CD4-positive, alpha-beta T cell treated with Interleukin-12 subunit alpha and Interleukin-12 subunit beta, for 1 hour (primary cell): ENCODE results near the gene ZFY.
"Not testable (repeated sequence)": the region's sequence is repeated elsewhere in the genome, so short reads cannot be mapped to it uniquely, and the experiment has no call there.

ENCODE experiments used
- DNase-seq: peaks from one replicate; pipeline ENCODE4 v3.0.0-alpha.2; 2020

Gene ZFY

DNA sequence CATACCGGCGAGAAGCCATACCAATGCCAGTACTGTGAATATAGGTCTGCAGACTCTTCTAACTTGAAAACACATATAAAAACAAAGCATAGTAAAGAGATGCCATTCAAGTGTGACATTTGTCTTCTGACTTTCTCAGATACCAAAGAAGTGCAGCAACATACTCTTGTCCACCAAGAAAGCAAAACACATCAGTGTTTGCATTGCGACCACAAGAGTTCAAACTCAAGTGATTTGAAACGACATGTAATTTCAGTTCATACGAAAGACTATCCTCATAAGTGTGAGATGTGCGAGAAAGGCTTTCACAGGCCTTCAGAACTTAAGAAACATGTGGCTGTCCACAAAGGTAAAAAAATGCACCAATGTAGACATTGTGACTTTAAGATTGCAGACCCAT lies 44.1 kb downstream of the ZFY start:
- DNase-seq, result no peak

- DNase-seq, result no peak
Measured at GRCh38 chrY:2984491-2984890, 49.3 kb downstream of the ZFY start.

- DNase-seq, result not testable (repeated sequence)
Measured at GRCh38 chrY:2987178-2987577, 52.0 kb downstream of the ZFY start.

GRCh38 chrY:2997369-2997768 lies 62.2 kb downstream of the ZFY start:
- DNase-seq, result not testable (repeated sequence)

- DNase-seq, result no peak
Measured at GRCh38 chrY:3002190-3002589, 67.0 kb downstream of the ZFY start.

GRCh38 chrY:3002680-3003515 lies 67.7 kb downstream of the ZFY start:
- peak; percentile 16 for DNase-seq

DNA sequence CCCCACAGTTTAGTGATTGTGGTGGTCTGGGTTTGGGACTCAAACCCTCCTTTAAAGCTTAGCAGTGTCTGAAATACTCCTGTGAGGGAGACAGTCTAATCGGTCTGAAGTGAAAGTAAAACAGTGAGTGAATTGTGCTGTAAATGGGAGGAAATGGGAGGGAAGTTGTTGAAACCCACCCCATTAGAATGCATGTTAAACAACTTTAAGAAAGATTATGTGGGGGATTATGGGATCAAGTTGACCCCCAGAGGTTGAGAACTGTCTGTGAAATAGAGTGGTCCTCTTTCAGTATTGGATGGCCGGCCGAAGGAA lies 68.3 kb downstream of the ZFY start:
- no peak for DNase-seq

DNA sequence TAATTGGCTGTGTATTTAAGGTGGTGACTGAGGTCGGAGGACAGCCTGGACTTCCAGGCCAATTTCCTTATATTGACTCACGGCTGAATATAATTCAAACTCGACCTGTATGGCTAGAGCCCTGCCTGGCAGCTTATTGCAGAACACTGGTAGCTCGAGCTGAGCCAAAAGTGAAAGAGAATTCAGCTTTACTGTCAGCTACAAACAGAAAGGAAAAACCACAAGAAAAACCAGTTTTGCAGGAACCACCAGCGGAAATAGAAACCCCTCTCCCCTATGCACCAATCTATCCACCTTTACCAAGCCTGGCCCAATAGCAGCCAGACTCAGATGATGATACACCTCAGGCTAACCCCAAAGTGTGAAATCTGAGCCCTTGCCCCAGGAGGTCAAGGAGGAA lies 68.7 kb downstream of the ZFY start:
- peak; percentile 57 for DNase-seq

- DNase-seq, result not testable (repeated sequence)
Measured at GRCh38 chrY:3006031-3006430, 70.8 kb downstream of the ZFY start.

GRCh38 chrY:3007967-3008366 lies 72.8 kb downstream of the ZFY start:
- DNase-seq, result no peak

DNA sequence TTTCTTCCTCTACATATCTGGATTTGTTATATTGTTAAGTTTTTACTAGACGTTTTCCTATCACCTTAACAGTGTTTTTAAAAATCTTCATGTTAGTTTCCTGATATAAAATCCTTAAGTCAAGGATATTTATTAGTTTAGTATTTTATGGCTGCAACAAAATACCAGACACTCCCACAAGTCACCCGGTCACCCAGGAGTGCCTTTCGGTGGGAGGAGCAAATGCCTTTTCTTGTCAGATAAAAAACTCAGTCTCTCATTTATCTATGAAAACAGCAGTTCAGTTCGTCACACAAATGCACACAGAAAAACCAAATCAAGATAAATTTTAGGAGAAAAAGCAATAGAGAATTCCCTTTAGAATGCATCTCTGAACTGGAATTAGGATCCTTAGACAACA lies 77.0 kb downstream of the ZFY start:
- DNase-seq, result no peak

- DNase-seq, result no peak
Measured at GRCh38 chrY:3016594-3016993, 81.4 kb downstream of the ZFY start.

DNA sequence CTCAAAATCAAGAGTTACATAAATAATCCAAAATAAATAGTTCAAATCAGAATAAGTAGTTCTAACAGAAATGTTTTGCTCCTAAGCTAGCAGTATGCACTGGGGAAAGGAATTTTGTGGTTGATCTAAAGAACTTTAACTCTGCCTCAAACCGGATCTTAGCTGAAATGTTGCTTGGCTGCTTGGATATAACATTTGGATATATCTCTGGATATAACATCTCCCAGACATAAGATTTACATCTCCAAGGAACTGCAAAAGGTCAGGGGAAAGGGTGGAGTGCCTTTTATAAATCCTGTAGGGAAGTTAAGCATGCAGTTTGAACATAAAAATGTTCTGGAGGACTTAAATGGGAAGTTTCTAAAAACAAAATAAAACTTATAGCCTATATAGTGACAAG lies 83.4 kb downstream of the ZFY start:
- no peak for DNase-seq

DNA sequence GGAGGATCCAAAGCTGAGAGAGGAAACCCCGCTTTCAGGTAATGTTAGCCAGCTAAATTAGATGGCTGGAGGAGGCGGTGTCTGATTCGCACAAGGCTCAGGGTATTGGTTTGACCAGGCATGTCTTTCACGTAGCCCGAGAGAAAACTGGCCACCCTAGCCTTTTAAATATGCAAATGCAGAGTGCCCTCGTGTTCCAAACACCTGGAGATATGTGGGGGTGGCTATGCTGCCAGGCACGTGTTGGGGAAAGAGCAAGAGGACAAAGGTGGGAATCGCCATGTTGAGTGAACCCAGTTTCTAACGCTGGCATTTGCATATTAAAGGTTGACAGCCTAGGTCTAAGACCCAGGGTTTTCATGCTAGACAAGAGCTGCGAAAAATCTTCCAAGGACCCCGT lies 84.4 kb downstream of the ZFY start:
- DNase-seq, result no peak

- no peak for DNase-seq
Measured at GRCh38 chrY:3021176-3021575, 86.0 kb downstream of the ZFY start.

- DNase-seq, result no peak
Measured at GRCh38 chrY:3023606-3024005, 88.4 kb downstream of the ZFY start.

DNA sequence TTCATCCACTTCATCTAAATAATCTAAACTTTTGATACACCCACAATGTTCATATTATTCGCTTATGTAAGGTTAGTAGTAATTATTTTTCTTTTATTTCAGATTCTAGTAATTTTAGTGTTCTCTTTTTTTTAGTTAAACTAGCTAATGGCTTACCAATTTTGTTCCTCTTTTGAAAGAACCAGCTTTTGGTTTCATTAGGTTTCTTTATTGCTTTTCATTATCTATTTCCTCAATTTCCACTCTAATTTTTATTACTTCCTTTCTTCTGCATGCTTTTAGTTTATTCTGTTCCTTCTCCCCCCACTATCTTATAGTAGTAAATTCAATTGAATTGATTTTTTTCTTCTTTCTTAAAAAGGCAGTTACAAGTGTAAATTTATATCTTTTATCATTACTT lies 90.2 kb downstream of the ZFY start:
- no peak for DNase-seq
